NCI-H345 (cell line): ENCODE results near the gene NCAN.
"Not testable (repeated sequence)": the region's sequence is repeated elsewhere in the genome, so short reads cannot be mapped to it uniquely, and the experiment has no call there.

Source experiments
- DNase-seq: peaks from one replicate; lab custom pipeline; 2025; lab: John Stamatoyannopoulos, UW

The NCAN gene

GRCh38 chr19:19193926-19194325 lies 17.8 kb upstream of the NCAN start:
- DNase-seq: no peak

DNA sequence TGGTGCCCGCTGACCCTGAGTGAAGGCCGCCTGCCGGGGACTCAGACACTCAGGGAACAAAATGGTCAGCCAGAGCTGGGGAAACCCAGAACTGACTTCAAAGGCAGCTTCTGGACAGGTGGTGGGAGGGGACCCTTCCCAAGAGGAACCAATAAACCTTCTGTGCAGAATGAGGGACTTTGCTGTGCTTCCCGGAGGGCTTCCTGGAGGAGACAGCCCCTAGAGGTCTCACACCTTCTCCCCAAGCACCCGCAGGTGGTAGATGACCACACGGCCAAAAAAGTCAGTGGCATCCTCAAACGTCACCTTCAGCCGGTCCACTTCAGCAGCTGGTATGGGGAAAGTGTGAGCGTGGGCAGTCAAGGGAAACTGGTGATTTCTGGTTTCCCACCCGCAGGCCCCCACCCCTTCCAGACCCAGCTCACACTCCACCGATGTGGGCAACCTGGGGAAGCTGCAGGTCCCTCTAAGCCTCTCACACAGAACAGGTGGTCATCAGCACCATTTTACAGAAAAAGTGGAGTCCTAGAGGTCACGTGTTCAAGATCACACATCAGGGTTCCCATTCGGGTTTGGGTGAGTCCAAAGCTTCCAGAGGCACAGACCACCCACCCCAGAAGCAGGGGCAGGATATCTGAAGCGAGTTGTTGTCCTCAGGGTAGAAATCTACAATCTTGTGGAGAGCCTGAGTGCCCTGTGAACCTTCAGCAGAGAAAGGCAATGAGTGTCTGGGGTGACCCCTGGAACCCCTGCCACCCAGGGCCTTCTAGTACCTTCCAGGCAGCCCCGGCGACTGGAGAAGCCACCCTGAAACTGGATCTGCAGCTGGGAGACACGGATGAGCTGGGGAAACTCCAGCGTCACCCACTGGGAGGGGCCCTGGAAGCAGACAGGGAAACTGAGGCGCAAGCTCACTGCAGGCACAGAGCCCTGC lies 9.8 kb upstream of the NCAN start:
- DNase-seq: no peak

GRCh38 chr19:19202707-19203011 lies 9.1 kb upstream of the NCAN start:
- DNase-seq: no peak

DNA sequence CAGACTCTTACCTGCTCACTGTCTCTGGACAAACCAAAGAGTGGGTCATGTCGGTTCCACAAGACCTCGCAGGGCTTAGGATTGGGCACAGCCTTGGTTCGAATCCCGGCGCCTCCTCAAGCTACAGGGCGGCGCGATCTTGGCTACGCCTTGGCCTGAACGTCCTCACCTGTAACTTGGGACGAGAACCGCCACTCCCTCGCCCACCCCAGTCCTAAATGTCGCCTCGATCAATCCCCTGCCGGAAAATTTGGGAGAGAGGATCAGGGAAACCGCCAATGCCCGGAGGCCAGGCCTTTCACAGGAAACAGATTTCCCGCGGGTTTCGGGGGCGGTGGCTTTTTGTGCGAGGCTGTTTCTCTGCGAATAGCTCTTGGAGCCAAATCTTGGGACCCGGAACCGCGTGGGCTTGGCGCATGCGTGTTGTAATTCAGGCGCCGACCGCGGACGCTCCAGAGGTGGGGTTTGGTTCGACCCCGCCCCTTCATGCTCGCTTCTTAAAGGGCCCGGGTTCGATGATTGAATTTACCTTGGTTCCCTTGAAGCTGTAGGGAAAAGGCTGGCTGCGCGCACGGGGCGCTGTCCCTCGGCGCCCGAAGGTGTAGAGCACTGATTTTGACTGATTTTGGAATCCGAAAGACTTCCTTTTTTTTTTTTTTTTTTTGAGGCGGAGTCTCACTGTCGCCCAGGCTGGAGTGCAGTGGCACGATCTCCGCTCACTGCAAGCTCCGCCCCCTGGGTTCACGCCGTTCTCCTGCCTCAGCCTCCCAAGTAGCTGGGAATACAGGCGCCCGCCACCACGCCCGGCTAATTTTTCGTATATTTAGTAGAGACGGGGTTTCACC lies 8.5 kb upstream of the NCAN start, which contains the start of gene NR2C2AP:
Gene NR2C2AP, minus strand, starts transcription at position 403 of the 845 bp plus-strand sequence. Its CDS starts 354 bp downstream, at position 49.
- peak; percentile 81 for DNase-seq

DNA sequence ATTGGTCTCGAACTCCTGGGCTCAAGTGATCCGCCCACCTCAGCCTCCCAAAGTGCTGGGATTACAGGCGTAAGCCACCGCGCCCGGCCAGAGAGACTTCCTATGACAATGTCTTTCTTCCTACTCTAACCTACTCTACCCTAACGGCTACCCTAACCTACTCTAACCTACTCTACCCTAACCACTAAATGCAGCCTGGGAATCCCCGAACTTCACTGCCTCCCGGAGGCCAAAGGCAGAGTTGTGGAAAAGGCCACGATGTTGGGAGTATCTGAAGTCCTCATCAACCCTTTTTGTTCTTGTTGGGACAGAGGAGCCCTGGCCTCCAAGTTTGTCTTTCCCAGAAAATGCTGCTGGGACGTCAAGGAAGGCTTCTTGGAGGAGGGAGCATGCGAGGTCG lies 7.6 kb upstream of the NCAN start:
- DNase-seq: no peak

GRCh38 chr19:19205416-19206410 lies 6.0 kb upstream of the NCAN start:
- no peak for DNase-seq

GRCh38 chr19:19206938-19207337 lies 4.8 kb upstream of the NCAN start:
- no peak for DNase-seq

DNA sequence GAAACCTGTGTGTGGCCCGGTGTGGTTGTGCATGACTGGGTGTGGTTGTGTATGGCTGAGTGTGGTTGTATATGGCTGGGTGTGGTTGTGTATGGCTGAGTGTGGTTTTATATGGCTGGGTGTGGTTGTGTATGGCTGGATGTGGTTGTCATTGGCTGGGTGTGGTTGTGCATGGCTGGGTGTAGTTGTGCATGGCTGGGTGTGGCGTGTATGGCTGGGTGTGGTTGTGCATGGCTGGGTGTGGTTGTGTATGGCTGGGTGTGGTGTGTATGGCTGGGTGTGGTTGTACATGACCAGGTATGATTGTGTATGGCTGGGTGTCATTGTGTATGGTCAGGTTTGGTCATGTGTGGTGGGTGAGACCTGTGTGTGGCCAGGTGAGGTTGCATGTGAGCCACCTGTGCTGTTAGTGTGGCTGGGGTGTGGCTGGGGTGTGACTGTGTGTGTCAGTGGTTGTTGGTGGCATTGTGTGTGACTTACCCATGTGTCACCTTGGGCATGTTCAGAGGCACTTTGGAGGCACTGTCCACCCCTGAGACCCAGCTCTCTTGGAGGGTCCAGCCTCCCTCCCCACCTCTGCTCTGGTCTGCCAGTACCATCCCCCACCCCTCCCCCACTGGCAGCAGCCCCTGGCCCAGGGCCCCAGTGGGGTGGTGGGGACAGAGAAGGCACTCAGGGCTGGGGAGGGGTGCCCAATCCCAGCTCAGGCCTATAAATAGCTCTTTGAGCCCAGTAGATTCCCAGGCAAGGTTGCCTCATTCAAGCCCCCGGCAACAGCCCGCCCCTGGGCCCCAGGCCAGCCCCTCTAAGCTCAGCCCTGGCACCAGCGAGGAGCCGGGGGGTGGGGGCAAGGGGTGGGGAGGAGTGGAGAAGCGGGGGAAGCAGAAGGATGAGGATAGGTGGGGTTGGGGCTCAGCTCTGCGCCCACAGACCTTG lies 3.9 kb upstream of the NCAN start:
- no peak for DNase-seq

DNA sequence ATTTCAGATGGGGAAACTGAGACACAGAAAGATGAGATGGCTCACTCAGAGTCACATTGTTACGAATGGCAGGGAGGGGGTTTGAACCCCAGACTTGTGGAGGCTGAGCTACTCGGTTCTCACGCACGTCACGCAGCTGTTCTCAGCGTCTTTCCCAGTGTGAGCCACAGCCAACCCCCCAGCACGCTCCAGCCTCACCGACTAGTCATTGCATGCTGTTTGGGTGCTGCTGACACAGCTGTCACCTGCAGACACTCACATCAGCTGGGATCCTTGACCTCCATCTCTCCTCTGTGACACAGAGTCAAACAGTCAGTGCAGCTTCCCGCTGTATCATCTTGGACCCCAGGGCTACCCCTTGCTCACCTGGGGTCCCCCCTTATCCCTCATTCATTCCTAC lies 2.4 kb upstream of the NCAN start:
- peak; percentile 40 for DNase-seq

- no peak for DNase-seq
Observed at GRCh38 chr19:19212916-19213315, 1.2 kb downstream of the NCAN start.

DNA sequence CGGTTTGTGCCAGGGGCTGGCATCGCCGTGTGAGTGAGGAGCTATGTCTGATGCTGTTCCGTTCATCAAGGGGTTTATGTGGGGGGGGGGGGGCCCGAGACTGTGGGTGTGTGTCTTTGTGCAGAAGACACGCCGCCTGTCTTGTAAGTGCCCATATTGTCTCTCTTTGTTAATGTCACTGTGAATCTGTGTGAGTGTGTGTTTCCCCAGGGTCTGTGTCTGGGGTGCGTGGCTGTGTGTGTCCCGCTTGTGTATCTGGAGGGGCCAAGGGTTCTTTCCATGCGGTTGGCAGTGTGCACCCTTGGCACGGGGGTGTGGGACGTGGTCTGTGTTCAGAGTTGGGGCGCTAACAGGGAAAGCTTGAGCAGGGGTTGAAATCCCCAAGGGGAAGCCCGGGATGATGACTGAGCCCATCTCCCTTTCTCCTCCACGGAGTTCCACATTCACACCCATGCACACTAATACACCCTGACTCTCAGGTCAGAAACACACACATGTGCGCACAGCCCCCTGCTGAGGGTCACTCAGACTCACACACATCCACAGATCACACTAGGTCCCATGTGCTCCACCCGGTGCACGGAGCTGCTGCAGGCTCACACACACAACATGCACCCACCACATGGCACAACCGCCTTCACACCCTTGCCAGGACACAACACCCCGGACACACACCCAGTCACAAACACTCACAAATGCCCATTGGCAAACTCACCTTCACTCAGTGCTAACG lies 1.8 kb downstream of the NCAN start:
- DNase-seq: no peak

DNA sequence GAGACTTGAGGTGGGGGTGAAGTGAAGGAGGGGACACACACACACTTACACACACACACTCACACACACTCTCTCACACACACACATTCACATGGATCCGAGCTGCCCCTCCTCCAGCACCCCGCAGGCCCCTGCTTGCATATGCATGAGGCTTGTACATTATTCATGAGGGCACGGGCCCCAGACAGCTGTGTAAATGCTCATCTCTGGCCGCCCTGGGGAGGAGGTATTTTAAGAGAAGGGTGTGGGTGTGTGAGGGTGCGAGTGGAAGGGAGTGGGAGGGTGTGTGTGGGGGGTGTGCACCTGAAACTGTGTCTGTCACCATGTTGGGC lies 2.4 kb downstream of the NCAN start:
- peak; percentile 14 for DNase-seq

- no peak for DNase-seq
Observed at GRCh38 chr19:19214892-19215291, 3.1 kb downstream of the NCAN start.

- no peak for DNase-seq
Observed at GRCh38 chr19:19215792-19216191, 4.0 kb downstream of the NCAN start.

- DNase-seq: no peak
Observed at GRCh38 chr19:19217099-19217498, 5.3 kb downstream of the NCAN start.

DNA sequence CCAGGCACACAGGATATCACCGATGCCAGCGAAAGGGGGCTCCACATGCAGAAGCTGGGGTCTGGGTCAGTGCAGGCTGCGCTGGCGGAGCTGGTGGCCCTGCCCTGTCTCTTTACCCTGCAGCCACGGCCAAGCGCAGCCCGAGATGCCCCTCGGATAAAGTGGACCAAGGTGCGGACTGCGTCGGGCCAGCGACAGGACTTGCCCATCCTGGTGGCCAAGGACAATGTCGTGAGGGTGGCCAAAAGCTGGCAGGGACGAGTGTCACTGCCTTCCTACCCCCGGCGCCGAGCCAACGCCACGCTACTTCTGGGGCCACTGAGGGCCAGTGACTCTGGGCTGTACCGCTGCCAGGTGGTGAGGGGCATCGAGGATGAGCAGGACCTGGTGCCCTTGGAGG lies 7.2 kb downstream of the NCAN start:
- no peak for DNase-seq

DNA sequence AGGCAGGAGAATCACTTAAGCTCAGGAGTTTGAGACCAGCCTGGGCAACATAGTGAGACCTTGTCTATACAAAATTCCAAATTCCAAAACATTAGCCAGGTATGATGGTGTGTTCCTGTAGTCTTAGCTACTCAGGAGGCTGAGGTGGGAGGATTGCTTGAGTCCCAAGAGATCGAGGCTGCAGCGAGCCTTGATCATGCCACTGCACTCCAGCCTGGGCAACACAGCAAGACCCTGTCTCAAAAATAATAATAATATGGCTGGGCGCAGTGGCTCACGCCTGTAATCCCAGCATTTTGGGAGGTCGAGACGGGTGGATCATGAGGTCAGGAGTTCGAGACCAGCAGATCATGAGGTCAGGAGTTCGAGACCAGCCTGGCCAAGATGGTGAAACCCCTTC lies 9.2 kb downstream of the NCAN start:
- DNase-seq: not testable (repeated sequence)

GRCh38 chr19:19223060-19223459 lies 11.3 kb downstream of the NCAN start:
- no peak for DNase-seq

GRCh38 chr19:19223636-19224035 lies 11.9 kb downstream of the NCAN start:
- no peak for DNase-seq
